HepG2 (cell line): ENCODE results near the gene RBBP8. TPM values are rescaled to one million over a fixed set of nuclear protein-coding genes. Genes with fewer than 3 reads are reported as not detected.

Source experiments
- ATAC-seq: fragments of 200-7000 bp; cut with Tn5 transposase; 3 replicates; pipeline ENCODE4 v1.9.1; 2020; ENCODE audit warnings: mild to moderate bottlenecking, moderate library complexity
- Bru-seq: library from RNA; stranded (reverse); fragments of 400-500 nt; gene quantifications from one replicate; lab custom pipeline; 2021; lab: Mats Ljungman, UMichigan
- BruChase-seq, 2 experiments: library from RNA; stranded (reverse); fragments of 400-500 nt; gene quantifications; one replicate each; lab custom pipeline; 2021; lab: Mats Ljungman, UMichigan
- BruUV-seq: library from RNA; stranded (reverse); fragments of 400-500 nt; replicated peaks from 2 replicates; lab custom pipeline; 2021; lab: Mats Ljungman, UMichigan
- CTCF ChIA-PET: fragments of 300-600 bp; formaldehyde crosslinking; extraction: SDS; loops from one replicate; lab custom pipeline; 2021; ENCODE audit warnings: low total read pairs, inconsistent platforms, low intra/inter-chr PET ratio; lab: Yijun Ruan, JAX
- POLR2A ChIA-PET: fragments of 350-600 bp; sonication (Branson Sonifier 250); formaldehyde crosslinking; loops from one replicate; lab custom pipeline; 2020; ENCODE audit warnings: antibody characterized with exemption, inconsistent platforms; lab: Yijun Ruan, JAX
- DNase-seq: peaks from one replicate; pipeline ENCODE4 v3.0.0-alpha.2; 2015; ENCODE audit warnings: low spot score
- FAIRE-seq: peaks from 3 replicates; lab custom pipeline; 2011; peaks lifted over from hg19 to GRCh38; lab: Jason Lieb, UNC
- H2AFZ ChIP-seq: one replicate; pipeline ENCODE4 v1.6.1; 2011; ENCODE audit warnings: low read length, inconsistent platforms
- H3K27ac ChIP-seq: fragments of 300-600 bp; 3 replicates; pipeline ENCODE4 v1.8.0; 2011; ENCODE audit warnings: mixed run types, mild to moderate bottlenecking, mixed read lengths, low read length, inconsistent platforms; ENCODE audit not compliant: insufficient read depth; ENCODE audit errors: extremely low read length
- H3K27me3 ChIP-seq, 2 experiments: fragments of 200-600 bp in 1 of 2; 2 replicates in 1 of 2; 3 replicates in 1 of 2; pipeline versions ENCODE4 v1.6.0 to v1.8.0; 2011; ENCODE audit warnings: low read length in 2 of 2, mild to moderate bottlenecking in 2 of 2, moderate library complexity in 2 of 2, inconsistent platforms in 1 of 2; ENCODE audit not compliant: insufficient read depth in 2 of 2, control insufficient read depth in 1 of 2
- H3K36me3 ChIP-seq, 2 experiments: fragments of 200-600 bp in 1 of 2; replicated peaks in 1 of 2; 2 replicates in 1 of 2; 3 replicates in 1 of 2; pipeline versions ENCODE4 v1.5.1 to v1.8.0; 2011; ENCODE audit warnings: low read length in 2 of 2, inconsistent platforms in 1 of 2; ENCODE audit not compliant: insufficient read depth in 2 of 2, control insufficient read depth in 1 of 2
- H3K4me1 ChIP-seq: 2 replicates; pipeline ENCODE4 v1.5.1; 2012; ENCODE audit warnings: low read length, inconsistent platforms; ENCODE audit not compliant: insufficient read depth
- H3K4me2 ChIP-seq: 2 replicates; pipeline ENCODE4 v1.6.0; 2011; ENCODE audit warnings: low read depth, low read length, inconsistent platforms
- H3K4me3 ChIP-seq, 3 experiments: fragments of 200-600 bp in 1 of 3; sonication (generic), shearing (Covaris generic) in 1 of 3; replicated peaks in 1 of 3; 2 replicates each; pipeline ENCODE4 v1.5.1; 2011 to 2016; ENCODE audit warnings: low read length in 3 of 3, inconsistent platforms in 2 of 3, low read depth in 2 of 3, mild to moderate bottlenecking in 2 of 3, control low read depth in 1 of 3, mixed read lengths in 1 of 3; ENCODE audit not compliant: insufficient read depth in 1 of 3
- H3K79me2 ChIP-seq: one replicate; pipeline ENCODE4 v1.6.1; 2011; ENCODE audit warnings: low read length, inconsistent platforms; ENCODE audit not compliant: insufficient read depth
- H3K9ac ChIP-seq: 2 replicates; pipeline ENCODE4 v1.6.0; 2011; ENCODE audit warnings: mild to moderate bottlenecking, low read depth, low read length, inconsistent platforms; ENCODE audit not compliant: insufficient read depth
- H3K9me3 ChIP-seq: 2 replicates; pipeline ENCODE4 v1.5.1; 2012; ENCODE audit warnings: mild to moderate bottlenecking, low read length
- H4K20me1 ChIP-seq: 2 replicates; pipeline ENCODE4 v1.6.0; 2011; ENCODE audit warnings: inconsistent platforms, mild to moderate bottlenecking, low read length, moderate library complexity; ENCODE audit not compliant: insufficient read depth
- JDP2 ChIP-seq: sonication (generic); formaldehyde crosslinking; IDR thresholded peaks from 2 replicates; pipeline ENCODE4 v1.8.1; 2022; ENCODE audit warnings: missing genetic modification reagents, borderline replicate concordance
- LBX2 ChIP-seq: sonication (generic); formaldehyde crosslinking; IDR thresholded peaks from 2 replicates; pipeline ENCODE4 v1.5.0; 2020; ENCODE audit warnings: missing genetic modification reagents, mild to moderate bottlenecking, borderline replicate concordance
- POGZ ChIP-seq: sonication (generic); formaldehyde crosslinking; IDR thresholded peaks from 2 replicates; pipeline ENCODE4 v1.4.0; 2020; ENCODE audit warnings: mild to moderate bottlenecking, missing genetic modification reagents
- REPIN1 ChIP-seq: sonication (generic); formaldehyde crosslinking; IDR thresholded peaks from 2 replicates; pipeline ENCODE4 v1.8.0; 2022; ENCODE audit warnings: missing genetic modification reagents, low read depth, mild to moderate bottlenecking, borderline replicate concordance
- SNRNP70 ChIP-seq: fragments of 200-400 bp; formaldehyde crosslinking; IDR thresholded peaks from 2 replicates; pipeline ENCODE4 v1.6.1; 2017; ENCODE audit warnings: mild to moderate bottlenecking, low read depth, low read length, moderate library complexity
- SPEN ChIP-seq: sonication (generic); formaldehyde crosslinking; IDR thresholded peaks from 2 replicates; pipeline ENCODE4 v1.5.1; 2020; ENCODE audit warnings: low read depth, mild to moderate bottlenecking, missing genetic modification reagents
- ZFAT ChIP-seq: sonication (generic); formaldehyde crosslinking; conservative IDR thresholded peaks from 2 replicates; pipeline ENCODE4 v1.8.1; 2023; ENCODE audit warnings: missing genetic modification reagents, inconsistent platforms
- ZNF160 ChIP-seq: sonication (generic); formaldehyde crosslinking; IDR thresholded peaks from 2 replicates; pipeline ENCODE4 v1.8.0; 2022; ENCODE audit warnings: mild to moderate bottlenecking, inconsistent platforms, missing genetic modification reagents
- ZNF333 ChIP-seq: sonication (generic); formaldehyde crosslinking; IDR thresholded peaks from 2 replicates; pipeline ENCODE4 v1.4.0; 2020; ENCODE audit warnings: mild to moderate bottlenecking, missing genetic modification reagents, borderline replicate concordance
- ZNF446 ChIP-seq: sonication (generic); formaldehyde crosslinking; IDR thresholded peaks from 2 replicates; pipeline ENCODE4 v1.5.0; 2020; ENCODE audit warnings: mild to moderate bottlenecking, missing genetic modification reagents
- ZNF709 ChIP-seq: sonication (generic); formaldehyde crosslinking; IDR thresholded peaks from 2 replicates; pipeline ENCODE4 v1.5.0; 2020; ENCODE audit warnings: mild to moderate bottlenecking, missing genetic modification reagents
- ZNF788 ChIP-seq: sonication (generic); formaldehyde crosslinking; IDR thresholded peaks from 2 replicates; pipeline ENCODE4 v1.5.0; 2020; ENCODE audit warnings: mild to moderate bottlenecking, missing genetic modification reagents, borderline replicate concordance
- WGBS: methylation state at CpG from one replicate; pipeline ENCODE4 v1.1.6; 2017; ENCODE audit warnings: low lambda C conversion rate; 5-methylcytosine and 5-hydroxymethylcytosine counted together
- in situ Hi-C: cut with HindIII; loops from 2 replicates; pipeline ENCODE4 v1.10.0; 2017; ENCODE audit warnings: low pct_unique_long_range_greater_than_20kb; ENCODE audit not compliant: extremely low pct_ligation_motif_present
- intact Hi-C: fragments of 100-400 bp; cut with micrococcal nuclease; formaldehyde crosslinking; loops from one replicate; pipeline ENCODE4 v1.10.0; 2022; ENCODE audit not compliant: unreplicated experiment
- long read RNA-seq, 2 experiments: library from RNA in 1 of 2; library from polyadenylated mRNA in 1 of 2; stranded (forward) in 1 of 2; unstranded in 1 of 2; transcript quantifications; one replicate each; pipeline ENCODE4 v2.0.0, GENCODE V29; 2019 to 2022
- polyA minus RNA-seq, 3 experiments: library from RNA; depleted of rRNA, polyadenylated mRNA; stranded (reverse); fragments of >200 nt; gene quantifications; 2 replicates each; pipeline ENCODE4 v1.2.3, GENCODE V29; 2011; ENCODE audit warnings: low replicate concordance in 1 of 3
- polyA plus RNA-seq, 8 experiments: library from polyadenylated mRNA; depleted of rRNA in 3 of 8; stranded (reverse) in 7 of 8; unstranded in 1 of 8; fragments of >200 nt; fragmentation: Illumina TruSeq in 4 of 8; extraction: Trizol in 4 of 8; gene quantifications; 2 replicates each; pipeline versions ENCODE4 v1.2.1 to v1.2.3, GENCODE V29; 2011 to 2016; ENCODE audit warnings: low read depth in 4 of 8, missing spikeins in 1 of 8, mixed read lengths in 1 of 8; ENCODE audit not compliant: insufficient read depth in 1 of 8
- total RNA-seq, 5 experiments: library from RNA; depleted of rRNA; stranded (reverse); fragments of >200 nt; fragmentation: Illumina TruSeq; extraction: Trizol; gene quantifications; 2 replicates each; pipeline ENCODE4 v1.2.3, GENCODE V29; 2016; ENCODE audit warnings: low read depth in 1 of 5
- TF ChIP-seq, protein P1 (sequence below): sonication (generic); formaldehyde crosslinking; IDR thresholded peaks from 2 replicates; pipeline ENCODE4 v1.4.0; 2020; ENCODE audit warnings: mild to moderate bottlenecking, missing genetic modification reagents
- TF ChIP-seq, protein P2 (sequence below): sonication (generic); formaldehyde crosslinking; IDR thresholded peaks from 2 replicates; pipeline ENCODE4 v1.5.0; 2020; ENCODE audit warnings: missing genetic modification reagents

Gene RBBP8
- 47.4 and 68.5 TPM in 2 replicates for total RNA-seq (2016; rRNA removed; fragmentation: Illumina TruSeq; extraction: Trizol)
- 30.0 and 33.7 TPM in 2 replicates for total RNA-seq (2016; cell fraction: cytosol; rRNA removed; fragmentation: Illumina TruSeq; extraction: Trizol; ENCODE audit: low read depth)
- 41.7 and 67.3 TPM in 2 replicates for total RNA-seq (2016; cell fraction: insoluble cytoplasmic fraction; rRNA removed; fragmentation: Illumina TruSeq; extraction: Trizol)
- total RNA-seq (2016; cell fraction: membrane; rRNA removed; fragmentation: Illumina TruSeq; extraction: Trizol): 54.2 and 60.1 TPM in 2 replicates
- 31.6 and 34.5 TPM in 2 replicates for total RNA-seq (2016; cell fraction: nucleus; rRNA removed; fragmentation: Illumina TruSeq; extraction: Trizol)
- 10.9 and 14.2 TPM in 2 replicates for polyA plus RNA-seq (2011; rRNA removed)
- 4.7 and 9.6 TPM in 2 replicates for polyA plus RNA-seq (2011; cell fraction: cytosol; rRNA removed)
- polyA plus RNA-seq (2011; cell fraction: nucleus; rRNA removed): 2.7 and 4.2 TPM in 2 replicates
- polyA plus RNA-seq (2012): 17.4 and 18.9 TPM in 2 replicates
- 18.4 and 18.5 TPM in 2 replicates for polyA plus RNA-seq (2016; cell fraction: cytosol; fragmentation: Illumina TruSeq; extraction: Trizol; ENCODE audit: low read depth)
- polyA plus RNA-seq (2016; cell fraction: insoluble cytoplasmic fraction; fragmentation: Illumina TruSeq; extraction: Trizol; ENCODE audit: low read depth): 52.2 and 53.7 TPM in 2 replicates
- 33.1 and 36.4 TPM in 2 replicates for polyA plus RNA-seq (2016; cell fraction: membrane; fragmentation: Illumina TruSeq; extraction: Trizol; ENCODE audit: low read depth)
- 23.3 and 24.4 TPM in 2 replicates for polyA plus RNA-seq (2016; cell fraction: nucleus; fragmentation: Illumina TruSeq; extraction: Trizol; ENCODE audit: insufficient read depth, low read depth)
- polyA minus RNA-seq (2011; rRNA and poly(A)+ RNA removed; ENCODE audit: low replicate concordance): 4.0 and 26.1 TPM in 2 replicates
- 13.6 and 17.0 TPM in 2 replicates for polyA minus RNA-seq (2011; cell fraction: cytosol; rRNA and poly(A)+ RNA removed)
- polyA minus RNA-seq (2011; cell fraction: nucleus; rRNA and poly(A)+ RNA removed): 21.3 and 28.7 TPM in 2 replicates
- Bru-seq, nascent RNA: percentile 65 among the genes with signal in this experiment
- BruChase-seq, experiment 1, labeled RNA remaining after a 6-hour chase: percentile 65 among the genes with signal in this experiment
- BruChase-seq, experiment 2, labeled RNA remaining after a 2-hour chase: percentile 61 among the genes with signal in this experiment
- long read RNA-seq, experiment 1, partial matches to known transcripts: 13 of 20 reads
- long read RNA-seq, experiment 1, other reads (novel, unspliced or antisense): 6 of 20 reads
- long read RNA-seq, experiment 2, transcript RBBP8-201 (19 exons, 3,288 nt): major isoform, 11 of 32 reads
- long read RNA-seq, experiment 2, partial matches to known transcripts: 10 of 32 reads
- long read RNA-seq, experiment 2, other reads (novel, unspliced or antisense): 9 of 32 reads

GRCh38 chr18:22933206-22933965 is at the start of gene RBBP8:
Gene RBBP8, plus strand, starts transcription at chr18:22933328. Its CDS starts 3,524 bp downstream, at chr18:22936852.
- TSS peak; percentile 74 for BruUV-seq
- POLR2A ChIA-PET: interaction anchor here (0.9 to 1.3 kb wide), 5 partner anchors 9 to 555 kb away, joined by 3 to 8 read pairs (median 3); partner anchors contain the start of gene RIOK3
- Histone ChIP-seq H3K27ac (peak within 1 kb of the TSS; percentile 92), H3K4me3 (peak within 1 kb of the TSS; percentile 80 to 90 (median 88)), H3K4me2 (peak within 1 kb of the TSS; percentile 82), H3K9ac (peak within 1 kb of the TSS; percentile 89), H3K79me2 (peaks cover 24% of the 10 kb centered on the region), H3K4me1 (peaks cover 39% of the 10 kb centered on the region), H2AFZ (peak within 1 kb of the TSS; percentile 79), H3K9me3 (no peaks in the 10 kb centered on the region), H3K27me3 (no peaks in the 10 kb centered on the region), H4K20me1 (no peaks in the 10 kb centered on the region), H3K36me3 (peaks cover 0 to 3% of the 10 kb centered on the region in 2 experiments; a peak in 2 of 5 replicates)
- under 1% methylated on average over 21 of the region's 82 CpGs for WGBS
- in situ Hi-C loops (no loop called here), intact Hi-C loops (loop anchor here (10.0 kb wide), 1 partner anchor 471 kb away; no protein-coding TSS in a partner anchor)
- FAIRE-seq (peak; percentile 30), DNase-seq (peak; percentile 73), ATAC-seq (peak; percentile 94)
- CTCF ChIA-PET: no interaction called here
- TF ChIP-seq SNRNP70 (no peak), JDP2 (CRISPR knock-in tag) (no peak; the same call in 1 of the 2 replicates), SPEN (CRISPR knock-in tag) (peak; percentile 87), LBX2 (no peak), POGZ (no peak; the same call in 1 of the 2 replicates), REPIN1 (CRISPR knock-in tag) (no peak), ZFAT (CRISPR knock-in tag) (no peak), ZNF160 (0 out of 2 replicates have a peak, but pooled peaks have one; percentile 14), ZNF788 (CRISPR knock-in tag) (peak; percentile 82; the same call in 1 of the 2 replicates), ZNF446 (CRISPR knock-in tag) (no peak; the same call in 1 of the 2 replicates), ZNF333 (CRISPR knock-in tag) (0 out of 2 replicates have a peak, but pooled peaks have one; percentile 52), ZNF709 (CRISPR knock-in tag) (peak; percentile 65; the same call in 1 of the 2 replicates)
- TF ChIP-seq, protein P1, sequence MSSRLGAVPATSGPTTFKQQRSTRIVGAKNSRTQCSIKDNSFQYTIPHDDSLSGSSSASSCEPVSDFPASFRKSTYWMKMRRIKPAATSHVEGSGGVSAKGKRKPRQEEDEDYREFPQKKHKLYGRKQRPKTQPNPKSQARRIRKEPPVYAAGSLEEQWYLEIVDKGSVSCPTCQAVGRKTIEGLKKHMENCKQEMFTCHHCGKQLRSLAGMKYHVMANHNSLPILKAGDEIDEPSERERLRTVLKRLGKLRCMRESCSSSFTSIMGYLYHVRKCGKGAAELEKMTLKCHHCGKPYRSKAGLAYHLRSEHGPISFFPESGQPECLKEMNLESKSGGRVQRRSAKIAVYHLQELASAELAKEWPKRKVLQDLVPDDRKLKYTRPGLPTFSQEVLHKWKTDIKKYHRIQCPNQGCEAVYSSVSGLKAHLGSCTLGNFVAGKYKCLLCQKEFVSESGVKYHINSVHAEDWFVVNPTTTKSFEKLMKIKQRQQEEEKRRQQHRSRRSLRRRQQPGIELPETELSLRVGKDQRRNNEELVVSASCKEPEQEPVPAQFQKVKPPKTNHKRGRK (CRISPR knock-in tag): no peak
- TF ChIP-seq, protein P2, sequence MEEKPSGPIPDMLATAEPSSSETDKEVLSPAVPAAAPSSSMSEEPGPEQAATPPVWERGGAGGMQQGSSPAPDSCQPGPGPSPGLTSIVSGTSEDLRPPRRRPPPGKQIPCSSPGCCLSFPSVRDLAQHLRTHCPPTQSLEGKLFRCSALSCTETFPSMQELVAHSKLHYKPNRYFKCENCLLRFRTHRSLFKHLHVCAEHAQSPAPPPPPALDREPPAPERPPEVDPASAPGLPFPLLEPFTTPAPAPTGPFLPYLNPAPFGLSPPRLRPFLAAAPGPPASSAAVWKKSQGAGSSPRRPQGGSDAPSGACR (CRISPR knock-in tag): no peak; the same call in 1 of the 2 replicates
